ENCODE measurements around the gene PUS7L. TPM values are rescaled to one million over a fixed set of nuclear protein-coding genes. Genes with fewer than 3 reads are reported as not detected.
A peak's percentile ranks its signal among the peaks of the same experiment; 100 is the strongest.

PUS7L gene
- total and polyA plus RNA-seq, 2 experiments from 2014 or later = 36.0 to 66.1 TPM

- no peak for TF ChIP-seq ZNF462 (CRISPR knock-in tag; IDR thresholded peaks at IDR 0.05)
- TF ChIP-seq EZH2phosphoT487 (IDR thresholded peaks at IDR 0.05; ENCODE audit: unreplicated experiment) = no peak
- TF ChIP-seq ZNF114 (CRISPR knock-in tag; IDR thresholded peaks at IDR 0.05) = no peak
- TF ChIP-seq CTCF (conservative IDR thresholded peaks at IDR 0.05; ENCODE audit: low read depth in 2 of 2) = no peak
- no peak for TF ChIP-seq NANOG (IDR thresholded peaks at IDR 0.05; ENCODE audit: borderline replicate concordance)
Observed at GRCh38 chr12:43763769-43764168, 5.2 kb upstream of the PUS7L start (continued).

- H3K27me3 Mint-ChIP-seq (ENCODE audit: insufficient read depth, low read depth, poor library complexity) = peaks cover 9% of the 10 kb centered on the region
- no peaks in the 10 kb centered on the region; the same call in 2 of the 3 replicates for H3K9me3 Mint-ChIP-seq
- Histone ChIP-seq H3K36me3 (ENCODE audit: insufficient read depth) (no peaks in the 10 kb centered on the region), H3K27me3 (ENCODE audit: insufficient read depth) (no peaks in the 10 kb centered on the region), H3K4me2 (peak overlapping the region; percentile 29), H3K79me2 (replicated peaks; ENCODE audit: insufficient read depth) (peaks cover 13% of the 10 kb centered on the region), H3K4me3 (no peak overlapping the region), H3K27ac (ENCODE audit: low read depth) (peak overlapping the region; percentile 97), H3F3A (replicated peaks; ENCODE audit: low read depth) (no peaks in the 10 kb centered on the region), H4K20me1 (replicated peaks; ENCODE audit: insufficient read depth) (no peaks in the 10 kb centered on the region), H2AFZ (no peak overlapping the region), H3K9me2 (ENCODE audit: insufficient read depth) (no peaks in the 10 kb centered on the region), H3K4me1 (ENCODE audit: insufficient read depth) (peaks cover 48% of the 10 kb centered on the region)
- H3K36me3 Mint-ChIP-seq (ENCODE audit: low read depth) = peaks cover 4% of the 10 kb centered on the region; the same call in 2 of the 3 replicates
- ATAC-seq (peak; percentile 9; the same call in 2 of the 3 replicates), DNase-seq (ENCODE audit: low spot score) (peak; percentile 84)
- no peak overlapping the region for H3K4me3 Mint-ChIP-seq
- H3K27ac Mint-ChIP-seq = peak overlapping the region; percentile 86
- H3K4me1 Mint-ChIP-seq = peaks cover 44% of the 10 kb centered on the region
- TF ChIP-seq EZH2 (IDR thresholded peaks at IDR 0.05; ENCODE audit: low read depth, unreplicated experiment) (no peak), NANOG (IDR thresholded peaks at IDR 0.05; ENCODE audit: borderline replicate concordance) (no peak), EZH2phosphoT487 (IDR thresholded peaks at IDR 0.05; ENCODE audit: unreplicated experiment) (no peak), ZNF331 (CRISPR knock-in tag; IDR thresholded peaks at IDR 0.05; ENCODE audit: low read depth) (no peak), JUNB (IDR thresholded peaks at IDR 0.05; ENCODE audit: unreplicated experiment) (no peak), CTCF (conservative IDR thresholded peaks at IDR 0.05; ENCODE audit: low read depth in 2 of 2) (no peak), STAT1 (IDR thresholded peaks at IDR 0.05; ENCODE audit: unreplicated experiment) (no peak), ETS1 (IDR thresholded peaks at IDR 0.05) (no peak), CREB1 (CRISPR knock-in tag; IDR thresholded peaks at IDR 0.05; ENCODE audit: low read depth) (no peak)
Observed at GRCh38 chr12:43762596-43762995, 4.0 kb upstream of the PUS7L start.

All from GM23338 (cell line).